Activated T-helper 9 cell treated with anti-CD3 and anti-CD28 coated beads, Interleukin-2, amount 50 U/mL, for 16 hours (primary cell): ENCODE measurements around the gene KCNMB3.
"Not testable (repeated sequence)": the region's sequence is repeated elsewhere in the genome, so short reads cannot be mapped to it uniquely, and the experiment has no call there.

Experiments
- DNase-seq: peaks from one replicate; pipeline ENCODE4 v3.0.0-alpha.2; 2020; ENCODE audit warnings: low read depth

Gene KCNMB3

DNA sequence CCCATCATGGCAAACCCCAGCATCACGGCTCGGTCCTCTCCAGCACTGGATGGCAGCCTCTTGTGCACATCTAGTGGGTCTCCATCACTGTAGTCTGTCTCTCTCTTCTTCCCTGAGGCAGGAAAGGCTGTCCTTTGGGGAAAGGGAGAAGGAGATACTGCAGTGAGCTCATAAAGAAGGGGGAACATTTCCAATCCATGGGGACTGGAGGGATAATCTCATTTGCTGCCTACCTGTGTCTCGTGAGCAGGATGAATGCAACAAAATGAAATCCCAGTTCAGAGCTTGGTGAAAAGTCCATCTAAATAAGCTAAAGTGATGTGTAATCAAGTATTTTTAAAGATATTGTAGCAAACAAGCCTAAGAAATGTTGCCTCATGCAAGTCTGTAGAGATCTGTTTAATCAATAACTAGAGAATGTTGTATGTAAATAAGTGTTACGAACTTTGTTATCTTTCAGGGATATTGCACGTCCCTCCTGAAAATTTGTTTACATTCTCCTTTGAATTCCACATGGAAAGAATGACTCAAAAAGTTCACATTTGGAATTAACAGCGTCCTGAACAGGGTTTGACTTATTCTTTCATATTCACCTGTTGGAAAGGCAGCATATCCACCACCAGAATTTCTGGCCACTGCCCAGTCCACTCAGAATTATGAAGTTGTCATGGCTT is at the start of gene KCNMB3:
Gene KCNMB3 (minus strand): TSS at position 312 of the 674 bp plus-strand sequence. CDS start 124 bp downstream, at position 188.
- DNase-seq = no peak

- no peak for DNase-seq
These were observed 49.2 kb upstream of the KCNMB3 start for GRCh38 chr3:179299999-179300613.

DNA sequence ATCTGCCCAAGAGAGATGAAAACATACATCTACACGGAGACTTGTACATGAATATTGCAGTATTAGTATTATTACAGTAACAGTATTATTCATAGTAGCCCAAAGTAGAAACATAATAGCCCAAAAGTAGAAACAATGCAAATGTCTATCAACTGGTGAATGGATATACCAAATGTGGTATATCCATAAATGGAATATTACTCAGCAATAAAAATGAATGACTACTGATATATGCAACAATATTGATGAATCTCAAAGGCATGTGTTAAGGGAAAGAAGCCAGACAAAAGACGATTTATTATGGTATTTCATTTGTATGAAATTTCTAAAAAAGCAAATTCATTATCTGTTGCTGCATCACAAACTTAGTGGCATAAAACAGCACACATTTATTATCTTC is 48.4 kb upstream of the KCNMB3 start:
- no peak for DNase-seq

GRCh38 chr3:179297971-179298725 is 47.2 kb upstream of the KCNMB3 start:
- DNase-seq = no peak

GRCh38 chr3:179292450-179292849 is 41.5 kb upstream of the KCNMB3 start:
- no peak for DNase-seq

DNA sequence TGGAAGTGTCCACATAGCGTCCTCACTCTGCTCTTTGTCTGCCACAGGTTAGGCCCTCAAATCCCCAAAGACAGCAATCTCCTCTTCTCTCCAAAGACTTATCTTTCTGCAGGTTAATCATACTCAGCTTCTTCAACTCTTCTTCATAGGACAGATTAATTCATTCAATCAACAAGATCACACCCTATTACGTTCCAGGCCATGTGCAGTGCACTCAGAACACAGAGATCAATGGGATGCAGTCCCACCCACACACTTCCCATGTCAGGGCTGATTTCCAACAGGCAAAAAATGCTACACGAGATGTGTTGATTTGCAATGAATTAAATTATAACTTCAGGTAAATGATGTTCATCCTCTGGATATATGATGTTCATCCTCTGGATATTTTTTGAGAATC is 38.4 kb upstream of the KCNMB3 start:
- DNase-seq = no peak

DNA sequence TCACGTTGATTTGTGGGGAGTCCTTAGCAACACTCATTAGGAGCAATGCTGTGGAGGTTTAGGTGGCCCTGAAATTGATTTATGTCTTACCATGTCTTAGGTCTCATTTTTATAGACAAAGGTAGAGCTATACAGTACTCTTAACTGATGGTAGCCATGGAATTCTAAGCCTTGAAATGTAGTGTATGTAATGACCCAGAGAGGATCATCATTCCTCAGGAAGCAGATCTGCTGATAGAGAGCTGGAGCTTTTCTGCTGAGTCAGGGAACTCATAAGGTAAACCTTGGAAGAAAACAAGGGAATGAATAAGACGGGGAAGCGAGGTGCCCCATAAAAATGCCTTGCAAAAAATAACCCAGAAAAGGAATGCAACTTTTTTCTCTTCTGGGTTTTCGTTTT is 37.9 kb upstream of the KCNMB3 start:
- DNase-seq = no peak

DNA sequence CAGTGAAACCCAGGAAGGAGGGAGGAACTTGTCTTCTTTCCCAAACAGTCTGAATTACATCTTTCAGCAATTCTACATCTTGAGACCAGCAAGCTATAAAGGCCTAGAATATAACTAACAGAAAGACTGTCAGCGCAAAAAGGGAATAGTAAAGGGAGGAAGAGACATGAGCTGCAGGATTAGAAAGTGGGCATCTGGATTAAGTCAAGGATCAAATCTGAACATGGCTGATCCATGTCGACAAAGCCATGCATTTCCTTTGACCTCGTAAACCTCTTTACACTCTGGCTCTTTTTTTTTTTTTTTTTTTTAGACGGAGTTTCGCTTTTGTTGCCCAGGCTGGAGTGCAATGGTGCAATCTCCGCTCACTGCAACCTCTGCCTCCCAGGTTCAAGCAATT is 35.4 kb upstream of the KCNMB3 start:
- no peak for DNase-seq

DNA sequence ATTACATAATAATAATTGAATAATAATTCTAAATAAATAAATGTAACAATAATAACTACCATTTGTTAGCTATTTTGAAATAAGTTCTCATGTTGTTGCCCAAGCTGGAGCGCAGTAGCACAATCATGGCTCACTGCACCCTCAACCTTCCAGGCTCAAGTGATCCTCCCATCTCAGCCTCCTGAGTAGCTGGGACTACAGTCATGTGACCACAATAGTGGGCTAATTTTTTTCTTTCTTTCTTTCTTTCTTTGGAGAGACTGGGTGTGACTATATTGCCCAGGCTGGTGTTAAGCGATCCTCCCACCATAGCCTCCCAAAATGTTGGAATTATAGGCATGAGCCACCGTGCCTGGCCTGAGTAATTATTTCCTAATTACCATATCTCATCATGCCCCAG is 30.9 kb upstream of the KCNMB3 start:
- no peak for DNase-seq

- no peak for DNase-seq
These were observed 28.9 kb upstream of the KCNMB3 start for GRCh38 chr3:179279837-179280236.

GRCh38 chr3:179278932-179279693 is 28.2 kb upstream of the KCNMB3 start:
- no peak for DNase-seq

DNA sequence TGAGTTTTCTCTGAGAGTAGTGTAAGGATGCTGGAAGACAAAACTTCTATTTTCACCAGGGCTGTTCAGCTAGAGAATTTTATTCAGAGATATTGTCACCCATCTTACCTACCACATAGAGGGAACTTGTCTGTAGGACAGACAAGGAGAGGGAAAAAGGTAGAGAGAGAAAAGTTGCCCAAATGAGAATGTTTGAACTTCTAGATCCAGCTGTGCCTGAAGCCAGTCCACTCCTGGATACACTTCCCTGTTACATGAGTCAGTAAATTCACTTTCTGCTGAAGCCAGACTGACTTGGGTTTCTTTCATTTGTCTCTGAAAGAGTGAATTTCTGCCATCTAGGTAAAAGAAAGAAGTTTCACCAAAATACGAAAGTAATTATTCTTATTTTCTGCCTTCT is 27.2 kb upstream of the KCNMB3 start:
- DNase-seq = no peak

- DNase-seq = no peak
These were observed 25.8 kb upstream of the KCNMB3 start for GRCh38 chr3:179276743-179277142.

GRCh38 chr3:179276001-179276400 is 25.1 kb upstream of the KCNMB3 start:
- DNase-seq = no peak

DNA sequence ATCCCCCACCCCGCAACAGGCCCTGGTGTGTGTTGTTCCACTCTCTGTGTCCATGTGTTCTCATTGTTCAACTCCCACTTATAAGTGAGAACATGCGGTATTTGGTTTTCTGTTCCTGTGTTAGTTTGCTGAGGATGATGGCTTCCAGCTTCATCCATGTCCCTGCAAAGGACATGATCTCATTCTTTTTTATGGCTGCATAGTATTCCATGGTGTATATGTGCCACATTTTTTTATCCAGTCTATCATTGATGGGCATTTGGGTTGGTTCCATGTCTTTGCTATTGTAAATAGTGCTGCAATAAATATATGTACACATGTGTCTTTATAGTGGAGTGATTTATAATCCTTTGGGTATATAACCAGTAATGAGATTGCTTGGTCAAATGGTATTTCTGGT is 23.5 kb upstream of the KCNMB3 start:
- DNase-seq = not testable (repeated sequence)

DNA sequence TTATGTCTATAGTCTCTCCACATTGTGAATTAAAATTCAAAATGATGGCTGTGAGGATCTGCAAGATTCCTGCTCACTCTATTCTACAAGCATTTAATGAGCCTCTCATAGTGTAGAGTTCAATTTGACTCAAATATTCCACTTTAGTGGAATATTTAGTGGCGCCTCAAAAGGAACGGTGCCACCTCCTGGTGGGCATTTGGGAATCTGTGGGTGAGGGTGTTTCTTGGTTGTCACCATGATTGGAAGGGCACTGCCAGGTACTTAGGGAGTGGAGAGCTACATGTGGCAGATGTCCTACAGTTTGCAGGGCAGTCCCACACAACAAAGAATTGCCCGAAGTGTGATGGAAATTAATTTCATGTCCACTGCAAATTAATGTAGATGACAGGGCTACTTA is 21.5 kb upstream of the KCNMB3 start:
- DNase-seq = no peak

GRCh38 chr3:179269152-179269707 is 18.3 kb upstream of the KCNMB3 start:
- DNase-seq = no peak

DNA sequence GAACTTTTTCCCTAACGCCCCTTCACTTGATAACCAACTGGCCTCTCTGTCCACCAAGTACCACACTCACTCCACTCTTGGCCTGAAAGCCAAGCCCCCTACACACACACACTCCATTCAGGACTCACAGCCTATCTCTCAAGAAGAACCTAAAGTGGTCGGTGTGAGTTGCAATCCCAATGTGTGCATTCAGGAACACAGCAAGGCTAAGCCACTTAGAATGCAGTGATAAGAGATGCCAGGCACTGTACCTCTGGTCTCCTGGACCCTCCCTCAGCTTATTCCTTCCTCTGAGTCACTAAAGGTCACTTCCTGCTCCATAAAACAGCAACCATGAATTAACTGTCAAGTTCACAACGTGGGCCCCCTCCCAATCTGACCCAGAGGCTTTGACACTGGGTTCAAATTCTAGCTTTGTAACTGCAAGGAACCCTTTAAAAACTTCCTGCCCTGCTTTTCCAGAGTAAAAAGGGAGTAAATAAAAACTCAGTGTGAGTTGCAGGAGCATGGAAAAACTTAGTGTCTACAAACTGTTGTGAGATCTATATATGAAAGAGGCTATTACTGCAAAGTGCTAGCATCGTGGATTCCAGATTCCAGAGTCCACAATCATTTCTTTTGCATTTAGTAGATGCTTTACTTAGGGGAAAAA is 17.6 kb upstream of the KCNMB3 start:
- no peak for DNase-seq

- no peak for DNase-seq
These were observed 15.8 kb upstream of the KCNMB3 start for GRCh38 chr3:179266701-179267211.

DNA sequence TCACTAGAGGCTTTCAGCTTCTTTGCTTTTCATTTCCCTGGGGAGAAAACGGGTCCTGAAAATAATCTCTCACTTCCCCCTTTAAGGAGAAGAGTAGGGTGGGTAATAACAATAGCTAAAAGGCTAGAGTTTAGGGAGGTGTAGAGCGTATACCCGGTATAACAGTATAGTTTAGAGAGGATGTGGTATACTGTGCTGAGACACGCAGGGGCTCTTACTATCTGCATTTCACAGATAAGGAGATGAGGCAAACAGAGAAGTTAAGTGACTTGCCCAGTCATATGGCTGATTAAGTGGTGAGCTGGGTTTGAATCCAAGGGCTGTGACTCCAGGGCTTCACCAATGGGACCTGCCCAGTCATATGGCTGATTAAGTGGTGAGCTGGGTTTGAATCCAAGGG is 15.0 kb upstream of the KCNMB3 start:
- no peak for DNase-seq

GRCh38 chr3:179265092-179265491 is 14.2 kb upstream of the KCNMB3 start:
- DNase-seq = no peak
